Measurements from ENCODE around the gene TMEM11.

GRCh38 chr17:21204935-21205334 lies 9.0 kb downstream of the TMEM11 start:
- TF ChIP-seq CTCF (IDR thresholded peaks at IDR 0.05) (no peak), POLR2AphosphoS5 (IDR thresholded peaks at IDR 0.05) (no peak), POLR2A (IDR thresholded peaks at IDR 0.05) (no peak)
